CD4-positive, alpha-beta T cell treated with Interleukin-4 for 4 hours (primary cell): Measurements from ENCODE around the gene CARS1.

Experiments
- DNase-seq: peaks from one replicate; pipeline ENCODE4 v3.0.0-alpha.2; 2020

Gene CARS1

DNA sequence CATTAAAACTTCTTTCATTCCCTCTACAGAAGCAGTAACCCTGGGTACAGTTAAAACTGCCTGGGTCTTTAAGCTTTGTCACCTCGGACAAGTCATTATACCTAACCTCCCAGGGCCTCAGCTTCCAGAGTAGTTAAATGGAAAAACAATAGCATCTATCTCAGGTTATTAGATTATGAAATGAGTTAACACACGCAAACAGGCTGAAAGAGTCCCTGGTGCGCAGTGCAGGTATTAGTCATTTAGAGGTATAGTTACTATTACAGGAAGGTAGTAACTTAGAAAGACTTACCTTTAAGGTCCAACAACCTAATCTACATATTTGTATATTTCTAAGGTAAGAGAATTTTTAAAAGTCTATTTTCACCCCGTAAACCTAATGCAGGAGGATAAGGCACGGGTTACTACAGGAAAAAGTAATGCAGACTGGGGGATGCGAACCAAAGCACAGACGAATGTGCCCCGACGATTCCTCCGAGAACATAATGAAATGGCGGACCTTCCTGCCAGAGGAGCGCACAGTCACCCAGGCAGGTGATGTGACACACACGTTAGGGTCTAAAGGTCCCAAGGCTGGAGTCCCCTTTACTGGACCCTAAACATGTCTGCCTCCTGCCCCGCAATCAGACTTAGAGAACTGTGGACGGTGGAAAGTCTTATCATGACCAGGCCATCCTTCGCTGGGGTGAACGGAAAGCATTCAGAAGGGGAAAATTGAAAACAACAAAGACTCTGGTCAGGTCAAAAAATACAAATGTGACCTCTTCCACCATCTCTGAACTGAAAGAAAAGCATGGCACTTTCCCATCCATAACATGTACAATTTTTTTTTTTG, 66.4 kb downstream of the CARS1 start:
- peak; percentile 70 for DNase-seq

DNA sequence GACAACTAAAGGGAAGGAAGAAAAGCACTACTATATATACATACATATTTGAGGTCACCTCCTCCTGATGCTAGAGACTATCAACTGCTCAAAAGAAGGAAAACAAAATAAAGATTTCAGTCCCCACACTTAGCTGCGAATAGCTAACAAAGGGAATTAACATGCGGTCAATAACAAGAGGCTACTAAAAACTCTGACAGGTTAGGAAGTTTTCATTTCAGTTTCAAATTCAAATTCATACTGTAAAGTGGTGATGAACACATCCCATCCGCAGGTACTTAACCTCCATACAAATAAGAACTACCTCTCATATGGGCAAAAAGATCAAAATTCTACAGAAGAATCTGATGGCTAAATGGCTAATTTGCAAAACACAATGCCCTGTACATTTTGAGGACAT, 67.7 kb downstream of the CARS1 start:
- peak; percentile 31 for DNase-seq

DNA sequence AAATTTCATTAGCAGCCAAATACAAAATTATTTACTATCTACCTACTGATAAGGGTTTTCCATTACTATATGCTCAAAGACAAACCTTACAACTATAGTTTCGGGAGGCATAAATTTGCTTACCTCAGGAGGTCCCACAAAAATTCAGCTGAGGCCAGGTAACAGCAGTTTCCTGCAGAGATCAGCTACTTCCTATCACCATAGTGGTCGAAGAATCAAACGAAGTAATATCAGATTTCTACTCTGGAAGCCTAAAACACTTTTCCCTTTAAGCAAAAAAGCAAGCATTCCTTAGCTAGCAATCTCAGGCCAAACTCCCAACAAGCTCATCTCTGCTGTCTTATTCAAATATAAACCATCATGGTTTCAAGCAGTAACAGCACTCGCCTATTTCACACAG, 68.2 kb downstream of the CARS1 start:
- DNase-seq, result peak; percentile 22

- DNase-seq, result peak; percentile 88
Measured at GRCh38 chr11:2987881-2988861, 69.1 kb downstream of the CARS1 start.

DNA sequence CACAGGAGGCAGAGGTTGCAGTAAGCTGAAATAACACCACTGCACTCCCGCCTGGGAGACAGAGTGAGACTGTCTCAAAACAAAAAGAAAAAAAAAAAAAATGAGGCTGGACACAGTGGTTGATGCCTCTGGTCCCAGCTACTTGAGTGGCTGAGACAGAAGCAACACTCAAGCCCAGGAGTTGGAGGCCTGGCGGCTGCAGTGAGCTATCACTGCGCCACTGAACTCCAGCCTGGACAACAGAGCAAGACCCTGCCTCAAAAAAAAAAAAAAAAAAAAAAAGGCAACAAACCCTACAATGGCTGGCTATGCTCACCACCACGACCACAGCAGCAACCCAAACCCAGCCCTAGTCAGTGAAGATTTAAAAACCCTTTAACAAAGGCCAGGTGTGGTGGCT, 73.3 kb downstream of the CARS1 start:
- DNase-seq, result no peak

DNA sequence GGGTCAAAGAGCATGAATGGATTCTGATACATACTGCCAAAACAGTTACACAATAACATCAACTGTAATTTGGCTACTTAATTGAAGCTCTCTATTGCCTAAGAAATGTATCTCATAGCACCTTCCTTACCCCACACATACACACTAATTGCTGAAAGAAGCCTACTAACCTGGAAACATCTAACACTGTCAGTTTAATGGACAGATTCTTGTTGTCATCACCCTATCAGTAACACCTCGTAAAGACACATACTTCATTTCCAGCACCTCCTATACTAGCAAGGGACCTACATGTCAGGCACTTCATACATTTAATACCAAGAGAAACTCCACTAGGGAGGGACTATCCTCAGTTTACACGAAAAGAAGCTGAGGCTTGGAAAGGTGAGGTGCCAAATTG, 75.0 kb downstream of the CARS1 start:
- DNase-seq, result no peak

DNA sequence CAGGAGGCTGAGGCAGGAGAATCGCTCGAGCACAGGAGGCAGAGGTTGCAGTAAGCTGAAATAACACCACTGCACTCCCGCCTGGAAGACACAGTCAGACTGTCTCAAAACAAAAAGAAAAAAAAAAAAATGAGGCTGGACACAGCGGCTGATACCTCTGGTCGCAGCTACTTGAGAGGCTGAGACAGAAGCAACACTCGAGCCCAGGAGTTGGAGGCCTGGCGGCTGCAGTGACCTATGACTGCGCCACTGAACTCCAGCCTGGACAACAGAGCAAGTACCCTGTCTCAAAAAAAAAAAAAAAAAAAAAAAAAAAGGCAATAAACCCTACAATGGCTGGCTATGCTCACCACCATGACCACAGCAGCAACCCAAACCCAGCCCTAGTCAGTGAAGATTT, 76.1 kb downstream of the CARS1 start:
- DNase-seq, result no peak

- no peak for DNase-seq
Measured at GRCh38 chr11:2980168-2980840, 76.9 kb downstream of the CARS1 start.

GRCh38 chr11:2977113-2977512, 80.1 kb downstream of the CARS1 start:
- DNase-seq, result no peak

DNA sequence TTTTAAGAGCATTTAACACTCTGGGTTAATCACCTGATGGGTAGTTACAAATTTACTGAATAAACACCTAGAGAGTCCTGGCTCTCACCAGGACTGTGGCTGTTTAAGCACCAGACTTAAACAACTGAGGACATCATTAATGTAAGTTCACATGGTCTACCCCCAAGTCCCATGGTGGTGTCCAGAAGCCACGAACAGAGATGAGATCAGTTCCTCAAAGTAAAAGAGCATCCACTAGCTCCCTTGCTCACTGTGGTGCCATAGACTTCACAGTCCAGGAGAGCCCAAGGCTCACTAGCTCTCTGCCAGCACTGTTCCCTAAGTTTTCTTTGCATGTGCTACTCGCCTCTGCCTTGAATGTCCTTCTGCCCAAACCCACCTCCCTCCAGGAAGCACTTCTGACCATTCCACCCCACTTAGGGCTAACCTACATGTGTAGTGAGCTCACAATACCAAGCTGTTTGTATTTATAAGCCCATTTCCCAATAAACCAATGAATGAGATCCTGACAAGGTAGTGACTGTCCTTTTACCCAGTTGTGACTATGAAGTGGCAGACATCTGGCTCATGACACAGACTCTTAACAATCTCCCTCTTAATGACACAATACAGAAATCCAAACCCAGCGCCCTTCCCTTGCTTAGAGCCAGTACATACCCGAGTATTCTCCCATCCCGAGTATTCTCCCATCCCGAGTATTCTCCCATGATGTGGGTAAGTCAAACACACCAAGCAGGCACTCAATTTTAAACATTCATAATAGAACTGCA, 80.7 kb downstream of the CARS1 start:
- no peak for DNase-seq

- peak; percentile 51 for DNase-seq
Measured at GRCh38 chr11:2975594-2975993, 81.6 kb downstream of the CARS1 start.

DNA sequence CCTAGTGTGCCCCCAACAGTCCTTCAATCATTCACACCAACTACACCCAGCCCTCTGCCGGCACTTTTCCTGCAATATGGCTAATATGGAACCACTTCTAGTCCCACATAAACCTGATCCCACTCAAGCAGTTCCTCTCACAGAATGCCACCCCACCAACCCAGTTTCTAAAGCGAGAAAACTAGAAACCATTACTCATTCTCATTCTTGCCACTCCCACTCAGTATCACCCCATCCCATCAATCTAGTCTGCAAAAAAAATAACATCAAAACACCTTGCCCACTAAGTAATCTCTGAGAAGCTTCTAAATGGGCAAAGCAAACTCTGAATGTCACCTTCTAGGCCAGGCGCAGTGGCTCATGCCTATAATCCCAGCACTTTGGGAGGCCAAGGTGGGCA, 83.0 kb downstream of the CARS1 start:
- no peak for DNase-seq

DNA sequence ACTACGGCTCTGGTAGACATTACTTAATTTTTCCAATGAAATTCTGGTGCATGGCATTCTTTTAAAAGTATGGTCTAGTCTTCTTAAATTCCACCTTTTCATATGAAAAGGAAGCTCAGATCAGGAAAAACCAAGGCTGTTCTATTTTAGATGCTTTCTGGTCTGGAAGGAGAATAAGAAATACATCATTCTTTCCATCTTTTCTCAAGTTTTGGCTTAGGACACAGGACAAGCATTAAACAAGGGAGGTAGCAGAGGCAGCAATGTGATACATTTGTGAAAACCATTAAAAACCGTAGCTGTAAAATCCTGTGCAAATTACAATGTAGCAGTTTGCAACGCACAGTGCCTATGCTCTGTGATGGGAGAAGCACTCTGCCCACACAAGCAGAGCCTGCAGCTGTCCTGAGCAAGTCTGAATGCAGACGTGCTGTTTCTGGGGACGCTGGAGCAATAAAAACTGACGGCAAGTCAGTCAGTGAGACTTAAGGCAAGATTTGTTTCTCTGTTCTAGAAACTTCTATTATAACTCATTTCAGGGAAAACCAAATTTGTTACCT, 88.8 kb downstream of the CARS1 start:
- no peak for DNase-seq

- no peak for DNase-seq
Measured at GRCh38 chr11:2964782-2965181, 92.4 kb downstream of the CARS1 start.

DNA sequence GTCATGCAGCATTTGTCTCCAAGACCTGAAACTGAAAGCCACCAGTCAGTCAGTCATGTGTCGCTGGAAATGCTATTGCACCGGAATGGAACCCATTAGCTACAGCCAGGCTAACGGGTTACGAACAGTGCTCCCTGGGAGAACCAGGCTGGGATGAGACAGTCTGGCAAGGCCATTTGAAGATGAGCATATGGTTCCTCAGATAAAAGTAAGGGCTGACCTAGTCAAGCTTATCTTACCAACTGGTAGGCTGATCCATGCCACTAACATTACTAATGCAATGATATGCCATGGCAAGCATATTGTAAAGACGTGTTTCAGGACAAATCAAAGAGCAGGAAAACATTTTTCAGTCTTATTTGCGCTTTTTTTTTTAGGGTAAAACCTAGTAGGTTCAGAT, 93.5 kb downstream of the CARS1 start:
- DNase-seq, result no peak

GRCh38 chr11:2963112-2963754, 94.0 kb downstream of the CARS1 start:
- DNase-seq, result no peak

DNA sequence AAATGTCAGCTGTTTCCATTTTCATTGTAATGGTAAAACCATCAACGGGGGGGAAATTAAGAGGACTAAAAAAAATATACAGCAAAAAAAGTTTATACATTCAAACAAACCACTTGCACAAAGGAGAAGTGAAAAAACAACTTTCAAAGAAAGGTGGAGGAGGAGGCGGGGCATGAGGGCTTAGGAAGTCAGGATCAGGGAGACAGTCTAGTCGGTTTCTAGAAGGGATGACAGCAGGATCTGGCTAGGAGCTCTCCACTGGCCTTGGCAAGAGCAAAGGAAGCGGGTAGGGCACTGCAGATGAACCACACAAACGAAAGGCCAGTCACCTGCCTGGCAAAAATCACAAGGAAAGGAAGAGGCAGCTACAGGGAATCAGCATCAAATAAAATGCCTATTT, 96.1 kb downstream of the CARS1 start:
- DNase-seq, result no peak

DNA sequence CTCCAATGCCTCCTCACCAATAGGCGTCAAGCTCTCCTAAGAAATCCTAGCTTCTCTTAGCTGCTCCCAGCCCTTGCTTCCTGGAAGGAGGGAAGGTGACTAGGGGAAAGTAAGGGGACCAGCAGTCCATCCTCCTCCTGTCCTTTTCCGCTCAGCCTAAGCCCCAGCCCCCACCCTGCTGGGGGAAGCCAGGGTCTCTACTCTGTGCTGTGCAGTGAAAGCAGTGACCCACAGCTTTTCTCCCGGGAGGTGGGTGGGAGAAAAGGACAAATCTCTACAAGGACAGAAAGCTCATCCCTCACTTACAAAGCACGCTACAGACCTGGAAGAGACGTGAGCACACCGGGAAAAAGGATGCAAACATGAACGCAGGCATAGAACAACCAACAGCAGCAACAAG, 97.1 kb downstream of the CARS1 start:
- no peak for DNase-seq

- DNase-seq, result no peak
Measured at GRCh38 chr11:2958251-2958650, 99.0 kb downstream of the CARS1 start.

DNA sequence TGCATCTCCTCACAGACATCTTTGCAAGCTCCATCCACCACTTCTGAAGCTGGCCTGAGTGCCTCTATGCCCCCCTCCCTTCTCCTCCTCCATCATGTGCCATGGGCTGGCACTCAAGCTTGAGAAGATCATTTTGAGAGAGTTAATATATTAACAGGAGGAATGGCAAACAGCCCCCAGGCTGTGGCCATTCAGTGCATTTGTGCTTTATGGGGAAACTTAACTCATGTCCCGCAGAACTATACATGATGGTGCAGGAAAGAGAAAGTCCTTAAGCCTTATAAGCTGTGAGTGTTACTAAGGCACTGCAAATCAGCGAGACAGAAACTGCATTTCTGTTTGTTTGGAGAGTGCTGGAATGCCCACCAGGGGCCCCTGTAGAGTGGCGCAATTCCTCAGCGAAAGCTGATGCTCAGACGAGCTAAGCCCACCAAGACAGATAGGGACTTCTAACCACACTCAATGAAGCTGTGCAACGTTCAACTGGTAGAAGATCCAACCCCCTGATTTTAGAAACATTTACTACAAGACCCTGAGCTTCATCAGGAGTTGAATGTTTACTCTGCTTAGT, 101.2 kb downstream of the CARS1 start:
- no peak for DNase-seq

DNA sequence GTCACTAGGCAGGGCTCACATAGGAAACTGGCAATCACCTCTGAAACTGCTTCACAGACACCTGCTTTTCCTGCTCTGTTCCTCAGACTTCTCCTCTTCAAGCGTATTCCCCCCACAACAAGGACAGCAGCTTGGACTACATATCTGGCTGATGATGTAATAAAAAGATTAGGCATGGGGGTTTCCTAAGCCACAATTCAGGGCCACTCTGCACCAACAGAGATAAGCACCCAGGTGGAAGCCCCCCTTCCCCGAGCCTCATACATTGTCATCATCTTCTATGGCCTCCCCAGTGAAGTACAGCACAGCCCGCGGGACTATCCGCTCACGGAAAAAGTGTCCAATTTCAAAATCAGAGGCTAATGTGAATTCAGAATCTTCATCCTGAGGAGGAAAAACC, 103.0 kb downstream of the CARS1 start:
- no peak for DNase-seq
